Dermis microvascular lymphatic vessel endothelial cell (primary cell): ENCODE measurements around the gene ITM2C. TPM values are rescaled to one million over a fixed set of nuclear protein-coding genes. Genes with fewer than 3 reads are reported as not detected.

Experiments used
- DNase-seq, 2 donors: peaks; one replicate each; pipeline versions ENCODE4 v3.0.0 to v3.0.0-alpha.2; 2010; ENCODE audit warnings: low read depth in 2 of 2
- total RNA-seq: library from RNA; depleted of rRNA; stranded (reverse); fragments of >200 nt; gene quantifications from 2 replicates; pipeline ENCODE4 v1.2.1, GENCODE V29; 2014

Gene ITM2C
- total RNA-seq, 1 donor from 2014 or later = 31.6 TPM

DNA sequence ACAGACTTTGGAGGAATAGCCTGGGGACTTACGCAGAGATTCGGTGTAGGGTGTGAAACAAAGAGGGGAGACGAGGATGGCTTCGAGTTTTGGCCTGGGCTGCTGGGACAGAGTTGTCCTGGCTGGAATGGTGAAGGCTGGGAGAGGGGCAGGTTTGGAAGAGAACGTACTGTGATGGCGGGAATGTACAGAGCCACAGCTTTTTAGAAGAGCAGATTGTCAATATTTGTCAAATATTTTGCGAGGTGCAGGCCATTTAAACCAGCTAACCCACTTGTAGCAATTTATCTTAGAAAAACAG is 14.4 kb upstream of the ITM2C start:
- DNase-seq = no peak

DNA sequence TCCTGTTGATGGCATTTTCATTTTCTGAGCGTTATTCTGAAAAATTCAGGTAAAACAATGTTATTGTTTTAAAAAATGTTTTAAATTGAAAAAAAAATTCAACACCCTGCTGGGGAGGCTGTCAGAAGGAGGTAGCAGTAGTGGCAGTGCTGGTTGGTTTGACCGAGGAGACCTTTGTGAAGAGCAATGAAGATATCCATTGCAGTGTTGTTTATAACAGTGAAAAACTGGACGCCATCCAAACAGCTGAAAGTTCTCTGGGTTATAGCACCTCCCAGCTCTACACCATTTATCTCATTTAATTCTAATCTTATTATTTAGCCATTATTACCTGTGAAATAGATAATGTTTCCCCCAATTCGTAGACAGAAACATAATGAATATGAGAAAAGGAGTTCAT is 12.6 kb upstream of the ITM2C start:
- DNase-seq = no peak

- DNase-seq = no peak
Observed at GRCh38 chr2:230861552-230862255, 3.0 kb upstream of the ITM2C start.

DNA sequence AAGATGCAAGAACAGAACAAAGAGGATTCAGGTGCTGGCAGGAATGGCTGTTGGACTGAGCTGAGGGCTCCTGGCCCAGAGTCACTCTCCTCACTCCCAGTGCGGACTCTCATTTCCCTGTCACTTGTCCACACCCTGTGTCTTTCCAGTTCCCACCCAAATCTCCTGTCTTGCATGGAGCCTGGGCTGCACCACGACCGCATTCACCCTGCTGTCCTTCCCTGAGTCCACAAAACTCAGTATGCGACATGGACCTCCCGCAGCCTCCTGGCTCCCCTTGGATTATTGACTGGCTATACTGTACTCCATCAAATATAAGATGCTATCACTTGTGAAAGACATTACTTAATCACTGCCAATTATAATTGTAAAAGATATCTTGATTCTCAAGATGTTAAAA is 2.5 kb upstream of the ITM2C start:
- DNase-seq = no peak

DNA sequence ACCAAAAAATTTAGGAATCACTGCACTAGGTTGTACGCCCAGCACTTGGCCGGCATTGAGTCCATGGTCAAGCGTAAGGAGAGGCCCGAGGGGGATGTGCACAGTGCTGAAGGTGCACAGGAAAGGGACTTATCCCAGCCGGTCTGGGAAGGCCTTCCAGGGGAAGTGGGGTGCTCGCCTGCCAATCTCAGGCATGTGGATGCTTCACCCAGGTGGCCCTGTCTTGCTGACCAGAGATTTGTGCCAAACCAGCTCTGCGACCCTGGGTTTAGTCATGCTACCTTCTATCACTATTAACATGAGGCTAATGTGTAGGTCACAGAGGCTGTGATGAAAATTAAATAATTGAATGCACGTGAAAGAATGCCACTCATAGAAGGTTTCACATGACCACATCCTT is 1.7 kb upstream of the ITM2C start:
- no peak for DNase-seq

DNA sequence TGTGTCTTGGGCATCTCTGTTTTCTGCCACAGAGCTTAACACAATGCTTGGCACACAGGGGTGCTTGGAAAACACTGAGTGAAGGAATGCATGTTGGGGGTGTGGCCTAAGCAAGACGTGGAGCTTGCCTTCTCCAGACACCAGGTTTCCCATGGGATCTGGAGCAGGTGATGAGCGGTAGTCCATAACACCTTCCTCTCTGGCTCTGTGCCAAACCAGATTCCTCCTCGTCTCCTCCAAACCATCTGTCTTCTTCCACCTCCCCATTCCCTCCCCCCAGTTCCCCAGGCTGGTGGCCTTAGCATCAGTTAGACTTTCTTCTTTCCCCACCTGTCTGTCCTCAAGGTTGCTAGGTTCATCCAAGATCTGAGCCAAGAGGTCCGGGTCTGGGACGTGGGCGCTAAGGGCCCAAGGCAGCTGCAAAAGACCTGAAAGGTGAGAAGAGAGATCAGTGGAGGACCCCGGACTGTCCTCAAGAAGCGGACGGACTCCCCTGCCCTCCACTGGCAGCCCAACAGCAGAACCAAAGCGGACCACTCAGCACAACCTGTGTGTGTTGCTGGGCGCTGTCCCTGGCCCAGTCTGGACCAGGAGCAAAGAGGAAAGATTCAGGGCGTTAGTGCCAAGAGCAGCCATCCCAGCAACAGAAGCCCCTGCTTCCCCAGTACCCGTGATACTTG is 1.2 kb upstream of the ITM2C start:
- no peak for DNase-seq

DNA sequence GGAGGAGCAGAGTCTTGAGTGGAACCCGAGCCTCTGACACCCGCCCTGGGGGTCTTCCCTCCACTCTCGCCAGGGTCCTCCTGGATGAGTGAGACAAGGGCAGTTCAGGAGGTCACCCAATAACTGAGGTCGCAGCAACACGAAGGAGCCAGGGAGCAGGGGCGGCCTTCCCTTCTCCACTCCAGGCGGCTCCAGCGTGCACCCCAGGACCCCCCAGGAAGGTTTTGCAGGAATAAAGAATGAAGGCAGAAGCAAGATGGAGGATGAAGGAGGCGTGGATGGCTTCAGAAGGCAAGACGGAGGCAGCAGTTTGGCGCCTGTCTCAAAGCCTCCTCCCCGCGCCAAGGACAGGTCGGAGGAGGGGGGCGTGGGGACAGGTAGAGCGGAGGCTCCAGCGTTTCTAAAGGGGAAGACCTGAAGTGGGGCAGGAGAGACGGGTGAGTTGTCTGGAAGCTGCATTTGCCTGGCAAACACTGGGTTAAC is 579 bp upstream of the ITM2C start:
- DNase-seq = no peak

- DNase-seq = no peak
Observed at GRCh38 chr2:230865307-230865765, 594 bp downstream of the ITM2C start.

GRCh38 chr2:230865766-230866755 is 1.3 kb downstream of the ITM2C start:
- peak in 1 of 2 donors; percentile 29 for DNase-seq

- DNase-seq = peak in 1 of 2 donors; percentile 17
Observed at GRCh38 chr2:230866756-230867523, 2.2 kb downstream of the ITM2C start.

DNA sequence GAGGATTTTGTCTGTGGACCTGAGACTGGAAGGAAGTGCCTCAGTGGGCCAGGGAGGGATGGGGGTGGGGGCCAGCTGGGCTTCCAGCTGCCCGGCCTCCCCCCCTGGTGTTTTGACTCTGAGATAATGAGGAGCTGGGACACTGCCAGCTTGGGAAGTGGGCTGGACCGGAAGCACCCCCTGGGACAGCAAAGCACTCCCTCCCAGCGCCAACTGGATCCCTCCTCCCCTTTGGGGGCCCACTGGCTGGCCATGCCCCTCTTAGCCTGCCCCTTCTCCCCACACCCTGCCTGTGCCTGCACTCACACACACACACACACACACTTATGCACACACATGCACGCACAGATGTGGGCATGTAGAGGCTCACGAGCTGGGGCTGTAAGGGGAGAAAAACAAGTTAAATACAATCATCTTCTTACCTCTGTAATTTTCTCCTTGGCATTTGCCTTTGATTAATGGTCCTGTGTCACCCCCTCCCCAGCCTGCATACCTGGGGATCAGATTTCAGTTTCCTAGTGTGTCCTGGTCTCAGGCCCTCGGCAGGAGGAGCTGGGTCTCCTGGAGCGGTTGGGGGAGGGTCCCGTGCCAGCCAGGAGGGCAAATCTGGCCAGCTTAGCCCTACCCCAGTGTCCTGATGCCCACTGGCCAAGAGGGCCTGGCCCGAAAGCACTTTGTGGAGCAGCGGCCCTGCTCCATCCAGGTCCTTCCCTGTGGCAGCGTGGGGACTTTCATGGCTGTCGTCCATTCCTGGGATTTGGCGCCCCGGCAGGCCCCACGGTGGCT is 3.6 kb downstream of the ITM2C start:
- no peak for DNase-seq

- DNase-seq = no peak
Observed at GRCh38 chr2:230868947-230869913, 4.5 kb downstream of the ITM2C start.

GRCh38 chr2:230869914-230870543 is 5.3 kb downstream of the ITM2C start:
- no peak for DNase-seq

GRCh38 chr2:230870544-230871360 is 6.0 kb downstream of the ITM2C start:
- DNase-seq = no peak

DNA sequence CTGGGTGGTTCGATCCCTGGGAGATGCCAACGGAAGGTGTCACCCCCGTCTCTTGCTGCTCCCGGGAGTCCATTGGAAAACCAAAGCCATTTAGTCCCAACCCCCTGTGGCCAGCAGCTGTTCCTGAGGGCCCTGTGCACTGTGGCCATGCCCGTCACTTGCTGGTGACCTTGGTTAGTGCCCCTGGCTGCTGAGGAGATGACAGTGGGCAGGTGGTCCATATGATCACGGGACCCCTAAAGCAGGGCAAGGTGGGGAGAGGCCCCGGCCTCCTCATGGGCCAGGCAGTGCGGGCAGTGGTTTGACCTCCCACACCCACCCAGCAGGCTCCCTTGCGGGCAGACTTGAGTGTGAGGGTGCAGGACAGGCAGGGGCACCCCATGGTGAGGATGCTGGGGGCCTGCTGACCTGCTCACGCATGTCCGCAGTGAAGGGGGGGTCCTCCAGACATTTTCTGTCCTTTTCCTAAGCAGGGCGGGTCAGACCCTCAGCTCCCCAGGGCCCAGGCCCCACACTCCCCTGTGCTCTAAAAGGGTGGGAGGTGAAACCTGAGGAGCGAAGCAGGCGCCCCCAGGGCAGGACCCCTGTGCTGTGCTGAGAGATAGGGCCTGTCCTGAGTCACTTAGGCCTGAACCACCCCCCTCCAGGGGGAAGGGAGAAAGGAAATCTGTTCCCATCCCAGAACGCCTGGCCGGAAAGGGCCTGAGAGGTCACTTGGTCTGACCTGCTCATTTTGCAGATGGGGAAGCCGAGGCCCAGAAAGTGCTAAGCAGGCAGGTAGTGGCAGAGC is 6.8 kb downstream of the ITM2C start:
- no peak for DNase-seq

GRCh38 chr2:230872151-230872967 is 7.6 kb downstream of the ITM2C start:
- DNase-seq = no peak
